Large intestine (tissue), 3 donors: ENCODE measurements around the gene HCRTR1. TPM values are rescaled to one million over a fixed set of nuclear protein-coding genes. Genes with fewer than 3 reads are reported as not detected.

Experiments used
- DNase-seq, 2 donors: peaks; one replicate each; pipeline versions ENCODE4 v3.0.0 to v3.0.0-alpha.2; 2013
- H3K27ac ChIP-seq: one replicate; pipeline ENCODE4 v1.5.1; 2013; ENCODE audit warnings: low read length
- H3K27me3 ChIP-seq: 2 replicates; pipeline ENCODE4 v1.6.1; 2013; ENCODE audit warnings: low read length; ENCODE audit not compliant: control insufficient read depth, insufficient read depth
- H3K36me3 ChIP-seq: 2 replicates; pipeline ENCODE4 v1.6.1; 2013; ENCODE audit warnings: low read length; ENCODE audit not compliant: control insufficient read depth, insufficient read depth
- H3K4me1 ChIP-seq: one replicate; pipeline ENCODE4 v1.6.1; 2013; ENCODE audit warnings: low read length; ENCODE audit not compliant: control insufficient read depth, insufficient read depth
- H3K4me3 ChIP-seq: one replicate; pipeline ENCODE4 v1.5.1; 2013; ENCODE audit warnings: low read length
- H3K9me3 ChIP-seq: one replicate; pipeline ENCODE4 v1.6.1; 2013; ENCODE audit warnings: mild to moderate bottlenecking, low read depth, low read length, moderate library complexity; ENCODE audit not compliant: control insufficient read depth
- WGBS: methylation state at CpG from one replicate; pipeline ENCODE4 v1.1.5; 2013; ENCODE audit warnings: low lambda C conversion rate; ENCODE audit not compliant: insufficient coverage; 5-methylcytosine and 5-hydroxymethylcytosine counted together
- polyA plus RNA-seq: library from polyadenylated mRNA; unstranded; fragments of 120-200 nt; gene quantifications from one replicate; pipeline ENCODE4 v1.2.1, GENCODE V29; 2013

HCRTR1 gene
- polyA plus RNA-seq, 1 donor = 0.81 TPM

- H3K4me3 ChIP-seq = no peak overlapping the region
- H3K4me1 ChIP-seq = no peaks in the 10 kb centered on the region
- no peak overlapping the region for H3K27ac ChIP-seq
- no peaks in the 10 kb centered on the region for H3K9me3 ChIP-seq
- DNase-seq = no peak
- no peaks in the 10 kb centered on the region for H3K36me3 ChIP-seq
- 40% methylated on average over 1 of the region's 5 CpGs for WGBS
- no peaks in the 10 kb centered on the region for H3K27me3 ChIP-seq
These were observed 10.1 kb upstream of the HCRTR1 start for GRCh38 chr1:31607360-31607759.

GRCh38 chr1:31609514-31610118 is 7.9 kb upstream of the HCRTR1 start:
- Histone ChIP-seq H3K27ac (no peak overlapping the region), H3K27me3 (no peaks in the 10 kb centered on the region), H3K4me1 (no peaks in the 10 kb centered on the region), H3K9me3 (no peaks in the 10 kb centered on the region), H3K4me3 (no peak overlapping the region), H3K36me3 (no peaks in the 10 kb centered on the region)
- no CpG with 5 or more reads among the region's 1 CpG for WGBS
- no peak for DNase-seq

GRCh38 chr1:31614414-31615005 is 3.0 kb upstream of the HCRTR1 start:
- no CpG with 5 or more reads among the region's 8 CpGs for WGBS
- Histone ChIP-seq H3K27ac (no peak overlapping the region), H3K27me3 (peaks cover 22% of the 10 kb centered on the region), H3K4me3 (no peak overlapping the region), H3K4me1 (peaks cover 6% of the 10 kb centered on the region), H3K36me3 (no peaks in the 10 kb centered on the region), H3K9me3 (no peaks in the 10 kb centered on the region)
- DNase-seq = no peak

- H3K27me3 ChIP-seq = peaks cover 22% of the 10 kb centered on the region
- no peak overlapping the region for H3K4me3 ChIP-seq
- DNase-seq = no peak
- no CpG with 5 or more reads among the region's 6 CpGs for WGBS
- no peak overlapping the region for H3K27ac ChIP-seq
- H3K9me3 ChIP-seq = no peaks in the 10 kb centered on the region
- H3K36me3 ChIP-seq = no peaks in the 10 kb centered on the region
- H3K4me1 ChIP-seq = peaks cover 6% of the 10 kb centered on the region
These were observed 2.1 kb upstream of the HCRTR1 start for GRCh38 chr1:31615414-31615813.

GRCh38 chr1:31615939-31616338 is 1.6 kb upstream of the HCRTR1 start:
- H3K4me3 ChIP-seq = no peak overlapping the region
- H3K27me3 ChIP-seq = peaks cover 22% of the 10 kb centered on the region
- no peak for DNase-seq
- WGBS = no CpG with 5 or more reads among the region's 2 CpGs
- no peaks in the 10 kb centered on the region for H3K9me3 ChIP-seq
- peaks cover 6% of the 10 kb centered on the region for H3K4me1 ChIP-seq
- no peak overlapping the region for H3K27ac ChIP-seq
- H3K36me3 ChIP-seq = no peaks in the 10 kb centered on the region

GRCh38 chr1:31617916-31618746 is 642 bp downstream of the HCRTR1 start:
- Histone ChIP-seq H3K27me3 (peaks cover 22% of the 10 kb centered on the region), H3K27ac (no peak overlapping the region), H3K9me3 (no peaks in the 10 kb centered on the region), H3K4me3 (peak overlapping the region; percentile 57), H3K4me1 (peaks cover 6% of the 10 kb centered on the region), H3K36me3 (no peaks in the 10 kb centered on the region)
- no CpG with 5 or more reads among the region's 56 CpGs for WGBS
- DNase-seq = peak; percentile 48 to 61

- DNase-seq = no peak
- Histone ChIP-seq H3K27me3 (peaks cover 22% of the 10 kb centered on the region), H3K4me1 (peaks cover 6% of the 10 kb centered on the region), H3K4me3 (no peak overlapping the region), H3K36me3 (no peaks in the 10 kb centered on the region), H3K9me3 (no peaks in the 10 kb centered on the region), H3K27ac (no peak overlapping the region)
- WGBS = no CpG with 5 or more reads among the region's 23 CpGs
These were observed 1.7 kb downstream of the HCRTR1 start for GRCh38 chr1:31618916-31619846.

- no peak overlapping the region for H3K4me3 ChIP-seq
- H3K9me3 ChIP-seq = no peaks in the 10 kb centered on the region
- no peak overlapping the region for H3K27ac ChIP-seq
- H3K27me3 ChIP-seq = peaks cover 22% of the 10 kb centered on the region
- peaks cover under 1% of the 10 kb centered on the region for H3K36me3 ChIP-seq
- H3K4me1 ChIP-seq = peaks cover 6% of the 10 kb centered on the region
- DNase-seq = no peak
- WGBS = no CpG with 5 or more reads among the region's 20 CpGs
These were observed 3.4 kb downstream of the HCRTR1 start for GRCh38 chr1:31620631-31621497.

- no CpG with 5 or more reads among the region's 5 CpGs for WGBS
- Histone ChIP-seq H3K4me3 (no peak overlapping the region), H3K36me3 (peaks cover 3% of the 10 kb centered on the region), H3K27me3 (peaks cover 21% of the 10 kb centered on the region), H3K27ac (no peak overlapping the region), H3K9me3 (no peaks in the 10 kb centered on the region), H3K4me1 (peaks cover 6% of the 10 kb centered on the region)
- no peak for DNase-seq
These were observed 4.0 kb downstream of the HCRTR1 start for GRCh38 chr1:31621498-31621820.
